ENCODE data around the gene TFF3.

GRCh38 chr21:42347601-42348327 is 32.6 kb upstream of the TFF3 start:
- no peak for TF ChIP-seq CTCF (conservative IDR thresholded peaks at IDR 0.05 in 1 of 2, IDR thresholded peaks at IDR 0.05 in 1 of 2; ENCODE audit: low read depth in 1 of 2, low read length in 2 of 2)
- TF ChIP-seq EZH2 (IDR thresholded peaks at IDR 0.05; ENCODE audit: low read length, missing control alignments), result no peak
